Measurements from ENCODE around the gene C2orf81. TPM values are rescaled to one million over a fixed set of nuclear protein-coding genes. Genes with fewer than 3 reads are reported as not detected.

The C2orf81 gene
- total and polyA plus RNA-seq, 8 donors, result 1.7 to 3.5 (median 2.2) TPM; not detected in 3

- no peaks in the 10 kb centered on the region for H3K9me3 ChIP-seq
- TF ChIP-seq POLR2AphosphoS5 (IDR thresholded peaks at IDR 0.05), result no peak
- TF ChIP-seq EP300 (IDR thresholded peaks at IDR 0.05), result no peak
- no peak for TF ChIP-seq POLR2A (IDR thresholded peaks at IDR 0.05)
- TF ChIP-seq CTCF (IDR thresholded peaks at IDR 0.05), result no peak
- H3K27me3 ChIP-seq, result no peaks in the 10 kb centered on the region
- H3K36me3 ChIP-seq, result peaks cover 27 to 49% (median 37%) of the 10 kb centered on the region in 4 donors
- H3K4me3 ChIP-seq, result no peak overlapping the region
- intact Hi-C loops (cut with DNase I; ENCODE audit: low total_unique reads), result no loop called here
- peaks cover 33 to 66% (median 45%) of the 10 kb centered on the region in 4 donors for H3K4me1 ChIP-seq
- 78 to 89% (median 84%) methylated on average over 2 of the region's 2 CpGs for WGBS, 5 donors
- H3K27ac ChIP-seq, result no peak overlapping the region
- no peak for DNase-seq
Observed at GRCh38 chr2:74375838-74376237, 45.6 kb downstream of the C2orf81 start.

- Histone ChIP-seq H3K9me3 (no peaks in the 10 kb centered on the region), H3K27me3 (no peaks in the 10 kb centered on the region), H3K36me3 (peaks cover 39 to 61% (median 49%) of the 10 kb centered on the region in 4 donors), H3K27ac (peak overlapping the region; percentile 40 to 81 (median 68)), H3K4me3 (peak overlapping the region; percentile 39 to 45 (median 42)), H3K4me1 (peaks cover 22 to 55% (median 33%) of the 10 kb centered on the region in 4 donors)
- intact Hi-C loops (cut with DNase I; ENCODE audit: low total_unique reads), result no loop called here
- TF ChIP-seq CTCF (IDR thresholded peaks at IDR 0.05) (no peak), POLR2A (IDR thresholded peaks at IDR 0.05) (no peak), POLR2AphosphoS5 (IDR thresholded peaks at IDR 0.05) (peak in 1 of 3 donors; percentile 55), EP300 (IDR thresholded peaks at IDR 0.05) (no peak)
- WGBS, 5 donors, result 38 to 59% (median 45%) methylated on average over 17 to 19 of the region's 19 CpGs
- peak; percentile 71 to 95 for DNase-seq
Observed at GRCh38 chr2:74374509-74375205, 46.8 kb downstream of the C2orf81 start.

GRCh38 chr2:74373985-74374384 lies 47.4 kb downstream of the C2orf81 start:
- H3K36me3 ChIP-seq, result peaks cover 46 to 68% (median 56%) of the 10 kb centered on the region in 4 donors
- WGBS, 5 donors, result 72 to 85% (median 79%) methylated on average over 8 of the region's 8 CpGs

GRCh38 chr2:74373221-74373676 lies 48.2 kb downstream of the C2orf81 start:
- DNase-seq, result peak; percentile 73 to 84
- Histone ChIP-seq H3K4me1 (peaks cover 15 to 41% (median 25%) of the 10 kb centered on the region in 4 donors), H3K27ac (peak overlapping the region in 4 of 5 donors; percentile 67 to 81 (median 71)), H3K27me3 (no peaks in the 10 kb centered on the region), H3K36me3 (peaks cover 53 to 74% (median 63%) of the 10 kb centered on the region in 4 donors), H3K9me3 (no peaks in the 10 kb centered on the region), H3K4me3 (no peak overlapping the region)
- WGBS, 5 donors, result 36 to 57% (median 52%) methylated on average over 5 of the region's 5 CpGs
- intact Hi-C loops (cut with DNase I; ENCODE audit: low total_unique reads), result no loop called here
- TF ChIP-seq POLR2AphosphoS5 (IDR thresholded peaks at IDR 0.05) (peak in 1 of 3 donors; percentile 25), POLR2A (IDR thresholded peaks at IDR 0.05) (no peak)

More at GRCh38 chr2:74373985-74374384, 47.4 kb downstream of the C2orf81 start:
- peak overlapping the region; percentile 40 to 81 (median 68) for H3K27ac ChIP-seq
- intact Hi-C loops (cut with DNase I; ENCODE audit: low total_unique reads), result no loop called here
- no peak for TF ChIP-seq POLR2AphosphoS5 (IDR thresholded peaks at IDR 0.05)
- no peak for TF ChIP-seq CTCF (IDR thresholded peaks at IDR 0.05)
- TF ChIP-seq EP300 (IDR thresholded peaks at IDR 0.05), result no peak
- TF ChIP-seq POLR2A (IDR thresholded peaks at IDR 0.05), result no peak
- H3K27me3 ChIP-seq, result no peaks in the 10 kb centered on the region
- H3K4me3 ChIP-seq, result peak overlapping the region; percentile 39 to 45 (median 42)
- DNase-seq, result peak in 1 of 2 donors; percentile 29
- H3K4me1 ChIP-seq, result peaks cover 15 to 48% (median 27%) of the 10 kb centered on the region in 4 donors
- no peaks in the 10 kb centered on the region for H3K9me3 ChIP-seq
